K562 (cell line): ENCODE data around the gene BPTF.
"Not testable (repeated sequence)": the region's sequence is repeated elsewhere in the genome, so short reads cannot be mapped to it uniquely, and the experiment has no call there.

Source experiments
- BHLHE40 ChIP-seq: IDR thresholded peaks from 2 replicates; pipeline ENCODE4 v1.6.1; 2011; ENCODE audit warnings: low read length, improper control_type of control experiment
- EZH2 ChIP-seq: IDR thresholded peaks from 2 replicates; pipeline ENCODE4 v1.6.1; 2012; ENCODE audit warnings: low read depth, mild to moderate bottlenecking, inconsistent platforms, low read length, borderline replicate concordance
- FOXP1 ChIP-seq: sonication (generic); formaldehyde crosslinking; IDR thresholded peaks from 2 replicates; pipeline ENCODE4 v1.8.0; 2022; ENCODE audit warnings: mild to moderate bottlenecking, missing genetic modification reagents
- MYC ChIP-seq, 2 experiments: fragments of 250-450 bp in 1 of 2; sonication (Bioruptor Pico) in 1 of 2; IDR thresholded peaks; 2 replicates each; pipeline versions ENCODE4 v1.5.1 to v1.6.1; 2012 to 2021; ENCODE audit warnings: low read depth in 2 of 2, borderline replicate concordance in 1 of 2, improper control_type of control experiment in 1 of 2, low read length in 1 of 2, mild to moderate bottlenecking in 1 of 2, moderate library complexity in 1 of 2
- POLR2A ChIP-seq: fragments of 450-650 bp; conservative IDR thresholded peaks from 2 replicates; pipeline ENCODE4 v1.6.1; 2016
- ZBED1 ChIP-seq: IDR thresholded peaks from 2 replicates; pipeline ENCODE4 v1.6.1; 2014
- ZNF133 ChIP-seq: fragments of 250-450 bp; sonication (Bioruptor Pico); IDR thresholded peaks from 2 replicates; pipeline ENCODE4 v1.4.0; 2020; ENCODE audit warnings: mild to moderate bottlenecking
- ZNF561 ChIP-seq: fragments of 450-650 bp; formaldehyde crosslinking; conservative IDR thresholded peaks from 2 replicates; pipeline ENCODE4 v1.4.0; 2020; ENCODE audit warnings: mild to moderate bottlenecking, moderate library complexity
- TF ChIP-seq, protein P1 (sequence below), 2 experiments: fragments of 450-650 bp in 1 of 2; IDR thresholded peaks; 2 replicates each; pipeline ENCODE4 v1.6.1; 2011 to 2017; ENCODE audit warnings: low read depth in 2 of 2, antibody characterized with exemption in 1 of 2, borderline replicate concordance in 1 of 2, low read length in 1 of 2, mild to moderate bottlenecking in 1 of 2, mixed read lengths in 1 of 2; ENCODE audit not compliant: control insufficient read depth in 1 of 2
- TF ChIP-seq, protein P2 (sequence below): sonication (generic); formaldehyde crosslinking; IDR thresholded peaks from 2 replicates; pipeline ENCODE4 v1.8.1; 2023; ENCODE audit warnings: mild to moderate bottlenecking, missing genetic modification reagents
- TF ChIP-seq, protein P3 (sequence below): sonication (generic); formaldehyde crosslinking; IDR thresholded peaks from 2 replicates; pipeline ENCODE4 v1.8.0; 2023; ENCODE audit warnings: mild to moderate bottlenecking, missing genetic modification reagents
- TF ChIP-seq, protein P4 (sequence below), 3 experiments: IDR thresholded peaks in 2 of 3; conservative IDR thresholded peaks in 1 of 3; 2 replicates each; pipeline ENCODE4 v1.5.1; 2011 to 2012; ENCODE audit warnings: low read length in 3 of 3, mild to moderate bottlenecking in 3 of 3, control low read depth in 2 of 3, improper control_type of control experiment in 1 of 3, inconsistent platforms in 1 of 3, low read depth in 1 of 3, mixed read lengths in 1 of 3, moderate library complexity in 1 of 3; ENCODE audit not compliant: insufficient read depth in 2 of 3

DNA sequence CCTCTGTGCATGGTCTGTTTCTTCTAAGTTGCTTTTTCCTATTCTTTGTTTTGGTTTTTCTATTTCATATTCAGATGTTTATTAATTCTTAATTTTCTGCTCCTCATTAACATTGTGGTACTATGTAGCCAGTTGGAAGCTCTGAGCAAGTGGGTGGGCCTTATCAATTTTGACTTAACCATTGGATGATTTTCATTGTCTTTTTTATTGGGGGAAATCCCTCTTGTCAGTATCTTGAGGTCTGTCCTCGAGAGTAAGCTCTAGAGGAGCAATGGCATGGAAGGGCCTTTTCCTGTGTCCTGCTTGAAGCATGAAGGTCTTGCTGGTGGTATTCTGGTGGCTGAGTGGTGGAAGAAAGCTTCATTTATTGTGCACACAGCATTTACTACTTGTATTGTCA, 31.1 kb downstream of the BPTF start:
- TF ChIP-seq, protein P1, sequence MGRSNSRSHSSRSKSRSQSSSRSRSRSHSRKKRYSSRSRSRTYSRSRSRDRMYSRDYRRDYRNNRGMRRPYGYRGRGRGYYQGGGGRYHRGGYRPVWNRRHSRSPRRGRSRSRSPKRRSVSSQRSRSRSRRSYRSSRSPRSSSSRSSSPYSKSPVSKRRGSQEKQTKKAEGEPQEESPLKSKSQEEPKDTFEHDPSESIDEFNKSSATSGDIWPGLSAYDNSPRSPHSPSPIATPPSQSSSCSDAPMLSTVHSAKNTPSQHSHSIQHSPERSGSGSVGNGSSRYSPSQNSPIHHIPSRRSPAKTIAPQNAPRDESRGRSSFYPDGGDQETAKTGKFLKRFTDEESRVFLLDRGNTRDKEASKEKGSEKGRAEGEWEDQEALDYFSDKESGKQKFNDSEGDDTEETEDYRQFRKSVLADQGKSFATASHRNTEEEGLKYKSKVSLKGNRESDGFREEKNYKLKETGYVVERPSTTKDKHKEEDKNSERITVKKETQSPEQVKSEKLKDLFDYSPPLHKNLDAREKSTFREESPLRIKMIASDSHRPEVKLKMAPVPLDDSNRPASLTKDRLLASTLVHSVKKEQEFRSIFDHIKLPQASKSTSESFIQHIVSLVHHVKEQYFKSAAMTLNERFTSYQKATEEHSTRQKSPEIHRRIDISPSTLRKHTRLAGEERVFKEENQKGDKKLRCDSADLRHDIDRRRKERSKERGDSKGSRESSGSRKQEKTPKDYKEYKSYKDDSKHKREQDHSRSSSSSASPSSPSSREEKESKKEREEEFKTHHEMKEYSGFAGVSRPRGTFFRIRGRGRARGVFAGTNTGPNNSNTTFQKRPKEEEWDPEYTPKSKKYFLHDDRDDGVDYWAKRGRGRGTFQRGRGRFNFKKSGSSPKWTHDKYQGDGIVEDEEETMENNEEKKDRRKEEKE (IDR thresholded peaks at IDR 0.05; ENCODE audit: borderline replicate concordance in 1 of 2, control insufficient read depth in 1 of 2, low read depth in 2 of 2, low read length in 1 of 2), result not testable (repeated sequence)
- TF ChIP-seq, protein P2, sequence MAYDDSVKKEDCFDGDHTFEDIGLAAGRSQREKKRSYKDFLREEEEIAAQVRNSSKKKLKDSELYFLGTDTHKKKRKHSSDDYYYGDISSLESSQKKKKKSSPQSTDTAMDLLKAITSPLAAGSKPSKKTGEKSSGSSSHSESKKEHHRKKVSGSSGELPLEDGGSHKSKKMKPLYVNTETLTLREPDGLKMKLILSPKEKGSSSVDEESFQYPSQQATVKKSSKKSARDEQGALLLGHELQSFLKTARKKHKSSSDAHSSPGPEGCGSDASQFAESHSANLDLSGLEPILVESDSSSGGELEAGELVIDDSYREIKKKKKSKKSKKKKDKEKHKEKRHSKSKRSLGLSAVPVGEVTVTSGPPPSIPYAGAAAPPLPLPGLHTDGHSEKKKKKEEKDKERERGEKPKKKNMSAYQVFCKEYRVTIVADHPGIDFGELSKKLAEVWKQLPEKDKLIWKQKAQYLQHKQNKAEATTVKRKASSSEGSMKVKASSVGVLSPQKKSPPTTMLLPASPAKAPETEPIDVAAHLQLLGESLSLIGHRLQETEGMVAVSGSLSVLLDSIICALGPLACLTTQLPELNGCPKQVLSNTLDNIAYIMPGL (CRISPR knock-in tag), result not testable (repeated sequence)
- TF ChIP-seq, protein P3, sequence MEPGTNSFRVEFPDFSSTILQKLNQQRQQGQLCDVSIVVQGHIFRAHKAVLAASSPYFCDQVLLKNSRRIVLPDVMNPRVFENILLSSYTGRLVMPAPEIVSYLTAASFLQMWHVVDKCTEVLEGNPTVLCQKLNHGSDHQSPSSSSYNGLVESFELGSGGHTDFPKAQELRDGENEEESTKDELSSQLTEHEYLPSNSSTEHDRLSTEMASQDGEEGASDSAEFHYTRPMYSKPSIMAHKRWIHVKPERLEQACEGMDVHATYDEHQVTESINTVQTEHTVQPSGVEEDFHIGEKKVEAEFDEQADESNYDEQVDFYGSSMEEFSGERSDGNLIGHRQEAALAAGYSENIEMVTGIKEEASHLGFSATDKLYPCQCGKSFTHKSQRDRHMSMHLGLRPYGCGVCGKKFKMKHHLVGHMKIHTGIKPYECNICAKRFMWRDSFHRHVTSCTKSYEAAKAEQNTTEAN, result not testable (repeated sequence)
- not testable (repeated sequence) for TF ChIP-seq POLR2A; MYC (IDR thresholded peaks at IDR 0.05; ENCODE audit: low read depth, low read length); MYC (CRISPR knock-in tag; IDR thresholded peaks at IDR 0.05; ENCODE audit: borderline replicate concordance, low read depth); ZNF133 (CRISPR knock-in tag); EZH2; FOXP1 (CRISPR knock-in tag); ZBED1; BHLHE40; ZNF561
- TF ChIP-seq, protein P4, sequence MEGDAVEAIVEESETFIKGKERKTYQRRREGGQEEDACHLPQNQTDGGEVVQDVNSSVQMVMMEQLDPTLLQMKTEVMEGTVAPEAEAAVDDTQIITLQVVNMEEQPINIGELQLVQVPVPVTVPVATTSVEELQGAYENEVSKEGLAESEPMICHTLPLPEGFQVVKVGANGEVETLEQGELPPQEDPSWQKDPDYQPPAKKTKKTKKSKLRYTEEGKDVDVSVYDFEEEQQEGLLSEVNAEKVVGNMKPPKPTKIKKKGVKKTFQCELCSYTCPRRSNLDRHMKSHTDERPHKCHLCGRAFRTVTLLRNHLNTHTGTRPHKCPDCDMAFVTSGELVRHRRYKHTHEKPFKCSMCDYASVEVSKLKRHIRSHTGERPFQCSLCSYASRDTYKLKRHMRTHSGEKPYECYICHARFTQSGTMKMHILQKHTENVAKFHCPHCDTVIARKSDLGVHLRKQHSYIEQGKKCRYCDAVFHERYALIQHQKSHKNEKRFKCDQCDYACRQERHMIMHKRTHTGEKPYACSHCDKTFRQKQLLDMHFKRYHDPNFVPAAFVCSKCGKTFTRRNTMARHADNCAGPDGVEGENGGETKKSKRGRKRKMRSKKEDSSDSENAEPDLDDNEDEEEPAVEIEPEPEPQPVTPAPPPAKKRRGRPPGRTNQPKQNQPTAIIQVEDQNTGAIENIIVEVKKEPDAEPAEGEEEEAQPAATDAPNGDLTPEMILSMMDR (IDR thresholded peaks at IDR 0.05 in 2 of 3, conservative IDR thresholded peaks at IDR 0.05 in 1 of 3; ENCODE audit: insufficient read depth in 2 of 3, low read depth in 1 of 3, low read length in 3 of 3), result not testable (repeated sequence)
